ENCODE measurements around the gene HPS4.
"Not testable (repeated sequence)": the region's sequence is repeated elsewhere in the genome, so short reads cannot be mapped to it uniquely, and the experiment has no call there.

HPS4 gene

GRCh38 chr22:26445577-26446275, 37.9 kb downstream of the HPS4 start:
- TF ChIP-seq CTCF (IDR thresholded peaks at IDR 0.05; ENCODE audit: low read depth, low read length, missing control alignments), result no peak
- H3K4me3 ChIP-seq (replicated peaks; ENCODE audit: low read depth, low read length), result no peak overlapping the region
- no peak for DNase-seq (ENCODE audit: extremely low read depth, low read depth)

GRCh38 chr22:26444777-26445176, 38.8 kb downstream of the HPS4 start:
- DNase-seq (ENCODE audit: extremely low read depth, low read depth), result no peak
- TF ChIP-seq CTCF (IDR thresholded peaks at IDR 0.05; ENCODE audit: low read depth, low read length, missing control alignments), result no peak
- H3K4me3 ChIP-seq (replicated peaks; ENCODE audit: low read depth, low read length), result no peak overlapping the region

- no peak overlapping the region for H3K4me3 ChIP-seq (replicated peaks; ENCODE audit: low read depth, low read length)
- DNase-seq (ENCODE audit: extremely low read depth, low read depth), result no peak
- no peak for TF ChIP-seq CTCF (IDR thresholded peaks at IDR 0.05; ENCODE audit: low read depth, low read length, missing control alignments)
These were observed 39.5 kb downstream of the HPS4 start for GRCh38 chr22:26443901-26444690.

- no peak for TF ChIP-seq CTCF (IDR thresholded peaks at IDR 0.05; ENCODE audit: low read depth, low read length, missing control alignments)
These were observed 41.4 kb downstream of the HPS4 start for GRCh38 chr22:26442086-26442756.

GRCh38 chr22:26439559-26439958, 44.0 kb downstream of the HPS4 start:
- DNase-seq (ENCODE audit: extremely low read depth, low read depth), result no peak
- no peak overlapping the region for H3K4me3 ChIP-seq (replicated peaks; ENCODE audit: low read depth, low read length)
- no peak for TF ChIP-seq CTCF (IDR thresholded peaks at IDR 0.05; ENCODE audit: low read depth, low read length, missing control alignments)

More at GRCh38 chr22:26442086-26442756, 41.4 kb downstream of the HPS4 start:
- no peak overlapping the region for H3K4me3 ChIP-seq (replicated peaks; ENCODE audit: low read depth, low read length)
- no peak for DNase-seq (ENCODE audit: extremely low read depth, low read depth)

- DNase-seq (ENCODE audit: extremely low read depth, low read depth); H3K4me3 ChIP-seq (replicated peaks; ENCODE audit: low read depth, low read length): not testable (repeated sequence)
These were observed 44.8 kb downstream of the HPS4 start for GRCh38 chr22:26438776-26439175.

Data from HFF-Myc (cell line).